CD4-positive, alpha-beta T cell (primary cell): Measurements from ENCODE around the gene SORL1. TPM values are rescaled to one million over a fixed set of nuclear protein-coding genes. Genes with fewer than 3 reads are reported as not detected.
"Not testable (repeated sequence)": the region's sequence is repeated elsewhere in the genome, so short reads cannot be mapped to it uniquely, and the experiment has no call there.

ENCODE experiments used
- ATAC-seq: fragments of 200-7000 bp; cut with Tn5 transposase; one replicate; pipeline ENCODE4 v1.10.0; 2022; ENCODE audit warnings: mild to moderate bottlenecking; ENCODE audit not compliant: poor library complexity
- CTCF ChIA-PET: fragments of 350-600 bp; sonication (Branson Sonifier 250); formaldehyde crosslinking; loops from one replicate; lab custom pipeline; 2021; ENCODE audit warnings: antibody characterized with exemption, inconsistent platforms; lab: Charles Lee
- POLR2A ChIA-PET: fragments of 350-600 bp; sonication (Branson Sonifier 250); formaldehyde crosslinking; loops from one replicate; lab custom pipeline; 2021; ENCODE audit warnings: antibody characterized with exemption, inconsistent platforms; lab: Charles Lee
- DNase-seq, 14 experiments: peaks; one replicate each; pipeline ENCODE4 v3.0.0-alpha.2; 2013 to 2020; ENCODE audit warnings: mixed read lengths in 2 of 14
- H3K27ac ChIP-seq, 2 donors: one replicate each; pipeline versions ENCODE4 v1.5.1 to v1.7.0; 2013; ENCODE audit warnings: low read length in 2 of 2, low read depth in 1 of 2, mild to moderate bottlenecking in 1 of 2
- H3K27me3 ChIP-seq, 2 experiments: 1 replicate in 1 of 2; 2 replicates in 1 of 2; pipeline versions ENCODE4 v1.6.1 to v1.7.0; 2013; ENCODE audit warnings: low read length in 2 of 2, control low read depth in 1 of 2, mild to moderate bottlenecking in 1 of 2, moderate library complexity in 1 of 2; ENCODE audit not compliant: insufficient read depth in 2 of 2, control insufficient read depth in 1 of 2
- H3K36me3 ChIP-seq: one replicate; pipeline ENCODE4 v1.6.1; 2013; ENCODE audit warnings: low read length, control low read depth; ENCODE audit not compliant: insufficient read depth
- H3K4me1 ChIP-seq: one replicate; pipeline ENCODE4 v1.6.1; 2013; ENCODE audit warnings: low read length, control low read depth; ENCODE audit not compliant: insufficient read depth
- H3K4me3 ChIP-seq: one replicate; pipeline ENCODE4 v1.5.1; 2013; ENCODE audit warnings: mild to moderate bottlenecking, low read length, moderate library complexity
- H3K9me3 ChIP-seq, 2 experiments: 1 replicate in 1 of 2; 2 replicates in 1 of 2; pipeline versions ENCODE4 v1.6.1 to v1.7.0; 2013; ENCODE audit warnings: low read length in 2 of 2, mild to moderate bottlenecking in 2 of 2, control low read depth in 1 of 2, moderate library complexity in 1 of 2; ENCODE audit not compliant: control insufficient read depth in 1 of 2, insufficient read depth in 1 of 2
- H3K27ac Mint-ChIP-seq: one replicate; pipeline ENCODE4 v1.8.0; 2020; ENCODE audit warnings: mixed read lengths
- H3K27me3 Mint-ChIP-seq: one replicate; pipeline ENCODE4 v1.8.0; 2021; ENCODE audit warnings: mixed read lengths
- H3K36me3 Mint-ChIP-seq: one replicate; pipeline ENCODE4 v1.8.0; 2021; ENCODE audit warnings: low read depth, mixed read lengths
- H3K4me1 Mint-ChIP-seq: one replicate; pipeline ENCODE4 v1.8.0; 2021; ENCODE audit warnings: low read depth, mixed read lengths
- H3K4me3 Mint-ChIP-seq: one replicate; pipeline ENCODE4 v1.8.0; 2020; ENCODE audit warnings: mild to moderate bottlenecking, mixed read lengths
- H3K9me3 Mint-ChIP-seq: one replicate; pipeline ENCODE4 v1.8.0; 2020; ENCODE audit warnings: mixed read lengths
- CTCF ChIP-seq: fragments of 200-600 bp; IDR thresholded peaks from one replicate; pipeline ENCODE4 v1.8.0; 2022; ENCODE audit warnings: antibody characterized with exemption, mild to moderate bottlenecking
- intact Hi-C, 2 experiments: fragments of 100-400 bp; cut with DNase I in 1 of 2; cut with micrococcal nuclease in 1 of 2; formaldehyde crosslinking; loops; one replicate each; pipeline versions ENCODE4 v1.15.1 to v1.9.0; 2023 to 2025; cut with DNase I, micrococcal nuclease
- total RNA-seq, 174 experiments: library from RNA in 2 of 174; stranded (reverse) in 2 of 174; gene quantifications; one replicate each; pipeline ENCODE4 v1.2.3 and lab custom pipeline; 2021 to 2026

Gene SORL1
- total RNA-seq, 2 experiments from 2014 or later: 235 to 241 TPM

- ChIA-PET CTCF (no interaction called here), POLR2A (no interaction called here)
- H3K27me3 ChIP-seq: no peaks in the 10 kb centered on the region
- no peak overlapping the region for H3K27ac ChIP-seq
- Mint-ChIP-seq H3K9me3 (no peaks in the 10 kb centered on the region), H3K4me1 (no peaks in the 10 kb centered on the region), H3K27ac (no peak overlapping the region), H3K27me3 (no peaks in the 10 kb centered on the region), H3K36me3 (peaks cover 32% of the 10 kb centered on the region), H3K4me3 (no peak overlapping the region)
- peaks cover 23% of the 10 kb centered on the region for H3K36me3 ChIP-seq
- no peaks in the 10 kb centered on the region for H3K9me3 ChIP-seq
- DNase-seq (no peak), ATAC-seq (no peak)
- no peak overlapping the region for H3K4me3 ChIP-seq
- H3K4me1 ChIP-seq: no peaks in the 10 kb centered on the region
- TF ChIP-seq CTCF: no peak
- intact Hi-C loops: no loop called here
Measured at GRCh38 chr11:121636081-121636799, 184.1 kb downstream of the SORL1 start.

GRCh38 chr11:121636800-121637176 is 184.7 kb downstream of the SORL1 start:
- H3K4me3 Mint-ChIP-seq: no peak overlapping the region
- H3K27ac ChIP-seq: no peak overlapping the region
- no peaks in the 10 kb centered on the region for H3K27me3 ChIP-seq
- H3K9me3 Mint-ChIP-seq: no peaks in the 10 kb centered on the region
- H3K9me3 ChIP-seq: no peaks in the 10 kb centered on the region
- TF ChIP-seq CTCF: no peak
- no peaks in the 10 kb centered on the region for H3K4me1 Mint-ChIP-seq
- DNase-seq: no peak
- no peaks in the 10 kb centered on the region for H3K4me1 ChIP-seq
- intact Hi-C loops: no loop called here
- H3K36me3 Mint-ChIP-seq: peaks cover 26% of the 10 kb centered on the region
- H3K36me3 ChIP-seq: peaks cover 17% of the 10 kb centered on the region
- CTCF ChIA-PET: no interaction called here
- POLR2A ChIA-PET: no interaction called here
- no peak overlapping the region for H3K27ac Mint-ChIP-seq
- H3K4me3 ChIP-seq: no peak overlapping the region
- ATAC-seq: no peak
- no peaks in the 10 kb centered on the region for H3K27me3 Mint-ChIP-seq

GRCh38 chr11:121637587-121637986 is 185.5 kb downstream of the SORL1 start:
- H3K36me3 ChIP-seq, H3K9me3 Mint-ChIP-seq, CTCF ChIA-PET, H3K9me3 ChIP-seq, H3K27me3 Mint-ChIP-seq, H3K27ac Mint-ChIP-seq, DNase-seq, H3K4me3 Mint-ChIP-seq, H3K27ac ChIP-seq, ATAC-seq, intact Hi-C loops, H3K4me1 Mint-ChIP-seq, H3K4me1 ChIP-seq, H3K27me3 ChIP-seq, POLR2A ChIA-PET, H3K4me3 ChIP-seq: not testable (repeated sequence)
- H3K36me3 Mint-ChIP-seq: peaks cover 18% of the 10 kb centered on the region
